ENCODE measurements around the gene PSD2.

DNA sequence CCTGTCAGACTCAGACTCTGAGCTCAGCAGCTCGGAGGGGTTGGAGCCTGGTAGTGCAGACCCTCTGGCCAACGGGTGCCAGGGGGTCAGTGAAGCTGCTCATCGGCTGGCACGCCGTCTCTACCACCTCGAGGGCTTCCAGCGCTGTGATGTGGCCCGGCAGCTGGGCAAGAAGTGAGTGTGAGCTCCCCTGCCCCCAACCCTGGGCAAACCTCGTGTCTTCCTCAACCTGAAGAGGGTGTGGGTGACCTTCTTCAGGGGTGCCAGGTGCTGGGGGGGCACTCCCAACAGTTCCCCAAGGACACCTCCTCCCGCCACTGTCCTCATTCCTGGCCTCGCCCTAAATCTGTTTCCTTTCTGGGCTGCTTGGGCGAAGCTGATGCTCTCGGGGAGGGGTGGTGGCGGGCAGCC is 18.6 kb downstream of the PSD2 start:
- TF ChIP-seq, protein P1, sequence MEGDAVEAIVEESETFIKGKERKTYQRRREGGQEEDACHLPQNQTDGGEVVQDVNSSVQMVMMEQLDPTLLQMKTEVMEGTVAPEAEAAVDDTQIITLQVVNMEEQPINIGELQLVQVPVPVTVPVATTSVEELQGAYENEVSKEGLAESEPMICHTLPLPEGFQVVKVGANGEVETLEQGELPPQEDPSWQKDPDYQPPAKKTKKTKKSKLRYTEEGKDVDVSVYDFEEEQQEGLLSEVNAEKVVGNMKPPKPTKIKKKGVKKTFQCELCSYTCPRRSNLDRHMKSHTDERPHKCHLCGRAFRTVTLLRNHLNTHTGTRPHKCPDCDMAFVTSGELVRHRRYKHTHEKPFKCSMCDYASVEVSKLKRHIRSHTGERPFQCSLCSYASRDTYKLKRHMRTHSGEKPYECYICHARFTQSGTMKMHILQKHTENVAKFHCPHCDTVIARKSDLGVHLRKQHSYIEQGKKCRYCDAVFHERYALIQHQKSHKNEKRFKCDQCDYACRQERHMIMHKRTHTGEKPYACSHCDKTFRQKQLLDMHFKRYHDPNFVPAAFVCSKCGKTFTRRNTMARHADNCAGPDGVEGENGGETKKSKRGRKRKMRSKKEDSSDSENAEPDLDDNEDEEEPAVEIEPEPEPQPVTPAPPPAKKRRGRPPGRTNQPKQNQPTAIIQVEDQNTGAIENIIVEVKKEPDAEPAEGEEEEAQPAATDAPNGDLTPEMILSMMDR (IDR thresholded peaks at IDR 0.05): no peak
- TF ChIP-seq POLR2AphosphoS5 (IDR thresholded peaks at IDR 0.05) (no peak), POLR2A (IDR thresholded peaks at IDR 0.05) (no peak), EP300 (IDR thresholded peaks at IDR 0.05) (no peak)
